HPDE6-E6E7 (cell line): ENCODE results near the gene KLHL14.
"Not testable (repeated sequence)": the region's sequence is repeated elsewhere in the genome, so short reads cannot be mapped to it uniquely, and the experiment has no call there.

ENCODE experiments used
- DNase-seq: peaks from one replicate; pipeline ENCODE4 v3.0.0; 2011; ENCODE audit warnings: missing footprints; ENCODE audit errors: extremely low spot score

Gene KLHL14

GRCh38 chr18:32637659-32638058 lies 135.2 kb downstream of the KLHL14 start:
- not testable (repeated sequence) for DNase-seq

GRCh38 chr18:32637226-32637625 lies 135.6 kb downstream of the KLHL14 start:
- DNase-seq: no peak

- no peak for DNase-seq
These were observed 137.9 kb downstream of the KLHL14 start for GRCh38 chr18:32634876-32635431.

- no peak for DNase-seq
These were observed 142.7 kb downstream of the KLHL14 start for GRCh38 chr18:32629981-32630700.

GRCh38 chr18:32629292-32629691 lies 143.5 kb downstream of the KLHL14 start:
- no peak for DNase-seq

- no peak for DNase-seq
These were observed 148.6 kb downstream of the KLHL14 start for GRCh38 chr18:32624182-32624723.

- DNase-seq: no peak
These were observed 149.3 kb downstream of the KLHL14 start for GRCh38 chr18:32623563-32623962.
